Kidney (tissue), 14 donors: ENCODE results near the gene COLQ. TPM values are rescaled to one million over a fixed set of nuclear protein-coding genes. Genes with fewer than 3 reads are reported as not detected.

Experiments used
- DNase-seq, 5 donors: peaks; one replicate each; pipeline ENCODE4 v3.0.0-alpha.2; 2013 to 2020
- FAIRE-seq: peaks from 2 replicates; lab custom pipeline; 2012; peaks lifted over from hg19 to GRCh38; lab: Jason Lieb, UNC
- H3K27ac ChIP-seq, 2 donors: one replicate each; pipeline ENCODE4 v1.7.0; 2013; ENCODE audit warnings: low read depth in 2 of 2, low read length in 2 of 2, inconsistent platforms in 1 of 2
- H3K27me3 ChIP-seq: one replicate; pipeline ENCODE4 v1.7.1; 2013; ENCODE audit warnings: low read length, inconsistent platforms; ENCODE audit not compliant: control insufficient read depth, insufficient read depth
- H3K36me3 ChIP-seq, 3 donors: one replicate each; pipeline versions ENCODE4 v1.7.0 to v1.7.1; 2013; ENCODE audit warnings: low read length in 3 of 3, control low read depth in 1 of 3, inconsistent platforms in 1 of 3; ENCODE audit not compliant: insufficient read depth in 3 of 3, control insufficient read depth in 2 of 3
- H3K4me1 ChIP-seq, 3 donors: one replicate each; pipeline versions ENCODE4 v1.7.0 to v1.7.1; 2013; ENCODE audit warnings: low read length in 3 of 3, inconsistent platforms in 1 of 3, low read depth in 1 of 3; ENCODE audit not compliant: control insufficient read depth in 2 of 3, insufficient read depth in 2 of 3
- H3K4me3 ChIP-seq, 3 donors: one replicate each; pipeline versions ENCODE4 v1.7.0 to v1.8.1; 2013; ENCODE audit warnings: low read length in 3 of 3, control low read depth in 1 of 3, inconsistent platforms in 1 of 3
- H3K9ac ChIP-seq, 3 donors: one replicate each; pipeline versions ENCODE4 v1.7.0 to v1.7.1; 2013; ENCODE audit warnings: low read length in 3 of 3, control low read depth in 1 of 3, inconsistent platforms in 1 of 3
- H3K9me3 ChIP-seq, 3 donors: one replicate each; pipeline versions ENCODE4 v1.7.0 to v1.7.1; 2013; ENCODE audit warnings: low read length in 3 of 3, control low read depth in 1 of 3, inconsistent platforms in 1 of 3; ENCODE audit not compliant: control insufficient read depth in 2 of 3, insufficient read depth in 1 of 3
- intact Hi-C: fragments of 100-400 bp; cut with DNase I; formaldehyde crosslinking; loops from one replicate; pipeline ENCODE4 v1.11.1; 2022
- polyA plus RNA-seq: library from polyadenylated mRNA; stranded (reverse); fragments of 350-450 nt; fragmentation: Illumina TruSeq; extraction: RNeasy Lipid Tissue Mini Kit (QIAGEN cat#74804); gene quantifications from one replicate; pipeline ENCODE4 v1.2.3, GENCODE V29; 2014; ENCODE audit warnings: low read depth, low replicate concordance; ENCODE audit not compliant: insufficient read depth
- total RNA-seq: library from RNA; stranded (reverse); fragmentation: NEBNext Ultra II Directional; extraction: Animal tissue kit (Norgen Biotek cat#: 25700); gene quantifications from one replicate; pipeline ENCODE4 v1.2.1, GENCODE V29; 2021
- TF ChIP-seq, protein P1 (sequence below): IDR thresholded peaks from 3 replicates; pipeline ENCODE4 v1.5.1; 2012; ENCODE audit warnings: mild to moderate bottlenecking, moderate library complexity, borderline replicate concordance; ENCODE audit not compliant: insufficient read depth; ENCODE audit errors: extremely low read depth
- donor health status: control.
- donor health status: control.
- donor health status: control.
- donor health status: control.
- donor health status: control.
- donor health status: DM: yes; HTN: yes; CAD: no.
- donor health status: Normal renal cell carcinoma (clear cell type).

The COLQ gene
- total and polyA plus RNA-seq, 2 donors from 2014 or later, result 1.2 to 4.3 TPM

DNA sequence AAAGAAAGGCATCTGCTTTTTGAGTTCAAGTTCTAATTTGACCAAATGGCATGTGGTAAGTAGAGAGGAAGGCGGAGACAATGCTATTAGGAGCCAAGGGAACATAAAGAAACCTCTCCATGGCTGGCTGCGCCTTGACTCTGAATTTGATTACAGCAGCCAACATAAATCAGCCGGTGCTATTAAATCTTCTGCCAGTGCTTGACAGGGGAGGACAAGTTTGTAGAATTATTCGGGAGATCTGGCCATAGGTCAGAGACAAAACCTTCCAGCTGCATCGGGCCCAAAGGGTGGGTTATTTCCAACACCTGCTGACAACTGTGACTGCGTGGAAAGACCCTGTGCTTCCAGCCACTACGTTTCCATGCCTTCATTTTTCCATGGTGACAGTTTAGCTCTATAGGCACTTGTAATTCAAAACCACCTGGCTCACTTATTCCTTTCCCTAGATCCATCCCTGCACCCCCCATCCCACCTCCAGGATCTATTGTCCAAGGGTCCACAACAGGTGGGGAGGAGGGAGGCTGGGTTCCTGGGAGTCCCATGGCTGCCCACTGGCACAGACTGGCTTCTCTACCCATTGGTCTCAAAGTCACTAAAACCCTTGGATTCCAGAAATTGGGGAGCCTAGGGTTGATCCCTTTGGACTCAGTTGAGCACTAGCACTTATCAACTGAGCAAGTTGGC is 15.9 kb downstream of the COLQ start:
- Histone ChIP-seq H3K27ac (no peak overlapping the region), H3K27me3 (no peaks in the 10 kb centered on the region), H3K4me1 (no peaks in the 10 kb centered on the region), H3K9me3 (no peaks in the 10 kb centered on the region), H3K4me3 (no peak overlapping the region), H3K9ac (no peak overlapping the region), H3K36me3 (no peaks in the 10 kb centered on the region)
- no peak for FAIRE-seq
- DNase-seq, result peak in 4 of 5 donors; percentile 86 to 97 (median 94)
- intact Hi-C loops, result no loop called here
- TF ChIP-seq, protein P1, sequence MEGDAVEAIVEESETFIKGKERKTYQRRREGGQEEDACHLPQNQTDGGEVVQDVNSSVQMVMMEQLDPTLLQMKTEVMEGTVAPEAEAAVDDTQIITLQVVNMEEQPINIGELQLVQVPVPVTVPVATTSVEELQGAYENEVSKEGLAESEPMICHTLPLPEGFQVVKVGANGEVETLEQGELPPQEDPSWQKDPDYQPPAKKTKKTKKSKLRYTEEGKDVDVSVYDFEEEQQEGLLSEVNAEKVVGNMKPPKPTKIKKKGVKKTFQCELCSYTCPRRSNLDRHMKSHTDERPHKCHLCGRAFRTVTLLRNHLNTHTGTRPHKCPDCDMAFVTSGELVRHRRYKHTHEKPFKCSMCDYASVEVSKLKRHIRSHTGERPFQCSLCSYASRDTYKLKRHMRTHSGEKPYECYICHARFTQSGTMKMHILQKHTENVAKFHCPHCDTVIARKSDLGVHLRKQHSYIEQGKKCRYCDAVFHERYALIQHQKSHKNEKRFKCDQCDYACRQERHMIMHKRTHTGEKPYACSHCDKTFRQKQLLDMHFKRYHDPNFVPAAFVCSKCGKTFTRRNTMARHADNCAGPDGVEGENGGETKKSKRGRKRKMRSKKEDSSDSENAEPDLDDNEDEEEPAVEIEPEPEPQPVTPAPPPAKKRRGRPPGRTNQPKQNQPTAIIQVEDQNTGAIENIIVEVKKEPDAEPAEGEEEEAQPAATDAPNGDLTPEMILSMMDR, result no peak

GRCh38 chr3:15502616-15503015 is 18.9 kb downstream of the COLQ start:
- Histone ChIP-seq H3K9ac (no peak overlapping the region), H3K27ac (no peak overlapping the region), H3K9me3 (no peaks in the 10 kb centered on the region), H3K4me1 (no peaks in the 10 kb centered on the region), H3K36me3 (no peaks in the 10 kb centered on the region), H3K4me3 (no peak overlapping the region), H3K27me3 (no peaks in the 10 kb centered on the region)
- FAIRE-seq (no peak), DNase-seq (no peak)
- TF ChIP-seq, protein P1, result no peak
- intact Hi-C loops, result no loop called here

DNA sequence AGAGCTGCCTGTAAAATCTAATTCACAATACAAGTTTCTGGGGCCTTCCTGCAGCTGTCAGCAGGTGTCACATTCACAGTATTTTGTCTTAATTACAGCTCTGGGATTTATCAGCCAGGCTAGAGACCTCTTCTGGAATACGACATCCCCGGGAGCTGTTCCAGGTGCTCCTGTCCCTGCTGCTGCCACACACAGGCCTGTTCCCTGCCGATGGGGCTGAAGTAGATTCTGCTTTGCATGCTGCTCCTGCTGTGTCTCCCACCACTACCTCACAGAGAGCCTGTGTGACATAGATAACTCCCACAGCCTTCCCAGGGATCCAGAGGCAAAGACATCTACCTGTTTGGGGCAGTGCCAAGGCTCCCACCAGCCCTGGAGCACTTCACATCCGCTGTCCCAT is 20.4 kb downstream of the COLQ start:
- TF ChIP-seq, protein P1, result no peak
- H3K27me3 ChIP-seq, result no peaks in the 10 kb centered on the region
- intact Hi-C loops, result no loop called here
- H3K9ac ChIP-seq, result no peak overlapping the region
- H3K9me3 ChIP-seq, result no peaks in the 10 kb centered on the region
- no peaks in the 10 kb centered on the region for H3K4me1 ChIP-seq
- no peak overlapping the region for H3K27ac ChIP-seq
- DNase-seq (peak in 2 of 5 donors; percentile 36 to 55), FAIRE-seq (no peak)
- no peak overlapping the region for H3K4me3 ChIP-seq
- no peaks in the 10 kb centered on the region for H3K36me3 ChIP-seq
